GM12878 (cell line): ENCODE results near the gene FCER1G. TPM values are rescaled to one million over a fixed set of nuclear protein-coding genes. Genes with fewer than 3 reads are reported as not detected.
A peak's percentile ranks its signal among the peaks of the same experiment; 100 is the strongest.

Experiments used
- CBX5 ChIP-seq: sonication (generic); IDR thresholded peaks from 2 replicates; pipeline ENCODE4 v1.6.1; 2016; ENCODE audit warnings: low read depth, moderate library complexity, mild to moderate bottlenecking, inconsistent platforms
- EGR1 ChIP-seq, 2 experiments: IDR thresholded peaks; 1 replicate in 1 of 2; 2 replicates in 1 of 2; pipeline ENCODE4 v1.6.1; 2011 to 2012; ENCODE audit warnings: low read depth in 2 of 2, low read length in 2 of 2, borderline replicate concordance in 1 of 2, mild to moderate bottlenecking in 1 of 2, moderate library complexity in 1 of 2
- FOXK2 ChIP-seq: fragments of 450-650 bp; IDR thresholded peaks from 2 replicates; pipeline ENCODE4 v1.6.1; 2017; ENCODE audit warnings: mild to moderate bottlenecking, moderate library complexity
- KAT2A ChIP-seq: conservative IDR thresholded peaks from 2 replicates; pipeline ENCODE4 v1.6.1; 2011; ENCODE audit warnings: low read depth, low read length; ENCODE audit not compliant: control insufficient read depth
- MEF2A ChIP-seq: IDR thresholded peaks from 2 replicates; pipeline ENCODE4 v1.6.1; 2011; ENCODE audit warnings: low read depth, mild to moderate bottlenecking, low read length, moderate library complexity; ENCODE audit not compliant: insufficient read depth
- PAX5 ChIP-seq: IDR thresholded peaks from 2 replicates; pipeline ENCODE4 v1.6.1; 2011; ENCODE audit warnings: low read depth, low read length, borderline replicate concordance
- PML ChIP-seq: IDR thresholded peaks from 2 replicates; pipeline ENCODE4 v1.6.1; 2012; ENCODE audit warnings: low read length, inconsistent platforms
- POLR2AphosphoS5 ChIP-seq: IDR thresholded peaks from 2 replicates; pipeline ENCODE4 v1.6.1; 2011; ENCODE audit warnings: mild to moderate bottlenecking, low read length, inconsistent platforms
- RUNX3 ChIP-seq: IDR thresholded peaks from 2 replicates; pipeline ENCODE4 v1.6.1; 2012; ENCODE audit warnings: low read length, inconsistent platforms
- SPI1 ChIP-seq: IDR thresholded peaks from 2 replicates; pipeline ENCODE4 v1.6.1; 2011; ENCODE audit warnings: low read depth, mild to moderate bottlenecking, low read length, moderate library complexity, borderline replicate concordance; ENCODE audit not compliant: insufficient read depth
- TCF7 ChIP-seq: IDR thresholded peaks from 2 replicates; pipeline ENCODE4 v1.6.1; 2014; ENCODE audit warnings: antibody characterized with exemption, borderline replicate concordance
- polyA plus RNA-seq, 11 experiments: library from polyadenylated mRNA; depleted of rRNA in 4 of 11; unstranded in 6 of 11; stranded (reverse) in 5 of 11; fragments of >200 nt; fragmentation: Nextera tagmentation in 4 of 11; fragmentation: Illumina TruSeq in 1 of 11; extraction: Ambion mirVana in 4 of 11; extraction: Trizol in 1 of 11; gene quantifications; 1 replicate in 1 of 11; 2 replicates in 10 of 11; pipeline versions ENCODE4 v1.2.1 to v1.2.3, GENCODE V29; 2011 to 2016; ENCODE audit warnings: inconsistent platforms in 2 of 11, missing spikeins in 2 of 11, low read depth in 1 of 11
- total RNA-seq, 4 experiments: library from RNA; depleted of rRNA in 3 of 4; stranded (reverse); fragments of >200 nt in 3 of 4; fragmentation: Illumina TruSeq in 1 of 4; extraction: Trizol in 1 of 4; gene quantifications; 2 replicates each; pipeline versions ENCODE4 v1.2.1 to v1.2.3, GENCODE V29; 2013 to 2021
- TF ChIP-seq, protein P1 (sequence below): fragments of 450-650 bp; IDR thresholded peaks from 2 replicates; pipeline ENCODE4 v1.6.1; 2017; ENCODE audit warnings: mild to moderate bottlenecking, moderate library complexity
- TF ChIP-seq, protein P2 (sequence below): fragments of 450-650 bp; IDR thresholded peaks from 2 replicates; pipeline ENCODE4 v1.6.1; 2017; ENCODE audit warnings: antibody characterized with exemption, mild to moderate bottlenecking, moderate library complexity
- TF ChIP-seq, protein P3 (sequence below), 3 experiments: IDR thresholded peaks in 2 of 3; conservative IDR thresholded peaks in 1 of 3; 2 replicates each; pipeline ENCODE4 v1.5.1; 2011; ENCODE audit warnings: low read depth in 3 of 3, low read length in 3 of 3, mild to moderate bottlenecking in 3 of 3, control low read depth in 2 of 3, moderate library complexity in 2 of 3, inconsistent platforms in 1 of 3, mixed read lengths in 1 of 3; ENCODE audit not compliant: control insufficient read depth in 2 of 3, insufficient read depth in 1 of 3; ENCODE audit errors: extremely low read depth in 1 of 3
- TF ChIP-seq, protein P4 (sequence below): fragments of 450-650 bp; IDR thresholded peaks from 2 replicates; pipeline ENCODE4 v1.6.1; 2016; ENCODE audit warnings: mild to moderate bottlenecking, moderate library complexity, borderline replicate concordance

FCER1G gene
- total and polyA plus RNA-seq, 10 of the 15 experiments (the other 5 are each of a cell fraction or from before 2014, with no cell fraction given): 0.40 to 1.9 (median 0.89) TPM

DNA sequence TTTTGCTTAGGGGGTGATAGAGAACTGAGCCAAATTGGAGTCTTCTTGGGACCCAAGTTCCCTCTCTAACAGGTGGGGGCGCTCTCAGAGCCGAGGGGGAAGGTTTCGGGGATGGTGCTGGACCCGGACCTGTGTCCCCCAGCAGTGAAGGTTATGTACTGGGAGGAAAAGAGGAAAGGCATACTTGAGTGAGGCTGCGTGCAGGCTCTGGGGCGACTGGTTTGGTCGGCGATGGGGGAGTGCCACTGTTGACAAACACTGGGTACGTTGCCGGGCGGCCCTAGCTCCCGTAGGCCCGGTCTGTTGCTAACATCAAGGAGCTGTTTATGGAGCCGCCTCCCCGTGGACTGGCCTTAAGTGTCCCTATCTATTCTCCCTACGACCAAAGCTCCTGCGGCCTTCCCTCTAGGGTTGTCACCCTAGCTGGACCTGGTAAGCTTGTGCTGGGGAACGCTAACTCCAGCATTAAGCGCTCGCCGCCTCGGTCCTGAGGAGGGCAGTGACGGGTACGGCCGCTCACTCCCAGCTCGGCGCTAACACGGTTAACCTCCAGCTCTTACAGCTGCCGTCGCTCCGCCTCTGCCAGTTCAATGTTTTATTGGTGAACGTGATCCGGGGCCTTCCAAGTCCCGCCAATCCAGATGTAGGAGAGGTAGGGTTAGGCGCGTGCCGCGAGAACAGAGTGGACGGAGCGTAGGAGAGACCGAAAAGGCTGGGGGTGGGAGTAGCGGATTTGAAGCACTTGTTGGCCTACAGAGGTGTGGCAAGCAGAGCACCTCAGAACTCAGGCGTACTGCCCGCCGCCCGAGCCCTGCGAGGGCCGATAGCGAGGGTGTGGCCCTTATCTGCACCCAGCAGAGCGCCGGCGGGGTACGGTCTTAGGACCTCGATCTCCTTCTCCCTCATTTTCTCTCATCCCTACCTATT is 49.1 kb upstream of the FCER1G start, which contains the start of gene PPOX (continued):
- TF ChIP-seq, protein P1, sequence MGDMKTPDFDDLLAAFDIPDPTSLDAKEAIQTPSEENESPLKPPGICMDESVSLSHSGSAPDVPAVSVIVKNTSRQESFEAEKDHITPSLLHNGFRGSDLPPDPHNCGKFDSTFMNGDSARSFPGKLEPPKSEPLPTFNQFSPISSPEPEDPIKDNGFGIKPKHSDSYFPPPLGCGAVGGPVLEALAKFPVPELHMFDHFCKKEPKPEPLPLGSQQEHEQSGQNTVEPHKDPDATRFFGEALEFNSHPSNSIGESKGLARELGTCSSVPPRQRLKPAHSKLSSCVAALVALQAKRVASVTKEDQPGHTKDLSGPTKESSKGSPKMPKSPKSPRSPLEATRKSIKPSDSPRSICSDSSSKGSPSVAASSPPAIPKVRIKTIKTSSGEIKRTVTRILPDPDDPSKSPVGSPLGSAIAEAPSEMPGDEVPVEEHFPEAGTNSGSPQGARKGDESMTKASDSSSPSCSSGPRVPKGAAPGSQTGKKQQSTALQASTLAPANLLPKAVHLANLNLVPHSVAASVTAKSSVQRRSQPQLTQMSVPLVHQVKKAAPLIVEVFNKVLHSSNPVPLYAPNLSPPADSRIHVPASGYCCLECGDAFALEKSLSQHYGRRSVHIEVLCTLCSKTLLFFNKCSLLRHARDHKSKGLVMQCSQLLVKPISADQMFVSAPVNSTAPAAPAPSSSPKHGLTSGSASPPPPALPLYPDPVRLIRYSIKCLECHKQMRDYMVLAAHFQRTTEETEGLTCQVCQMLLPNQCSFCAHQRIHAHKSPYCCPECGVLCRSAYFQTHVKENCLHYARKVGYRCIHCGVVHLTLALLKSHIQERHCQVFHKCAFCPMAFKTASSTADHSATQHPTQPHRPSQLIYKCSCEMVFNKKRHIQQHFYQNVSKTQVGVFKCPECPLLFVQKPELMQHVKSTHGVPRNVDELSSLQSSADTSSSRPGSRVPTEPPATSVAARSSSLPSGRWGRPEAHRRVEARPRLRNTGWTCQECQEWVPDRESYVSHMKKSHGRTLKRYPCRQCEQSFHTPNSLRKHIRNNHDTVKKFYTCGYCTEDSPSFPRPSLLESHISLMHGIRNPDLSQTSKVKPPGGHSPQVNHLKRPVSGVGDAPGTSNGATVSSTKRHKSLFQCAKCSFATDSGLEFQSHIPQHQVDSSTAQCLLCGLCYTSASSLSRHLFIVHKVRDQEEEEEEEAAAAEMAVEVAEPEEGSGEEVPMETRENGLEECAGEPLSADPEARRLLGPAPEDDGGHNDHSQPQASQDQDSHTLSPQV: no peak
- TF ChIP-seq POLR2AphosphoS5: peak; percentile 88
- TF ChIP-seq EGR1 (IDR thresholded peaks at IDR 0.05; ENCODE audit: borderline replicate concordance in 1 of 2, low read depth in 2 of 2, low read length in 2 of 2): peak in 1 of 2 experiments; percentile 21; a peak in 1 of 3 replicates
- TF ChIP-seq KAT2A: no peak
- peak; percentile 91 for TF ChIP-seq PML
- TF ChIP-seq TCF7: no peak
- TF ChIP-seq FOXK2: peak; percentile 83
- no peak for TF ChIP-seq MEF2A
- TF ChIP-seq SPI1: no peak
- no peak for TF ChIP-seq PAX5
- no peak for TF ChIP-seq CBX5
- TF ChIP-seq, protein P2, sequence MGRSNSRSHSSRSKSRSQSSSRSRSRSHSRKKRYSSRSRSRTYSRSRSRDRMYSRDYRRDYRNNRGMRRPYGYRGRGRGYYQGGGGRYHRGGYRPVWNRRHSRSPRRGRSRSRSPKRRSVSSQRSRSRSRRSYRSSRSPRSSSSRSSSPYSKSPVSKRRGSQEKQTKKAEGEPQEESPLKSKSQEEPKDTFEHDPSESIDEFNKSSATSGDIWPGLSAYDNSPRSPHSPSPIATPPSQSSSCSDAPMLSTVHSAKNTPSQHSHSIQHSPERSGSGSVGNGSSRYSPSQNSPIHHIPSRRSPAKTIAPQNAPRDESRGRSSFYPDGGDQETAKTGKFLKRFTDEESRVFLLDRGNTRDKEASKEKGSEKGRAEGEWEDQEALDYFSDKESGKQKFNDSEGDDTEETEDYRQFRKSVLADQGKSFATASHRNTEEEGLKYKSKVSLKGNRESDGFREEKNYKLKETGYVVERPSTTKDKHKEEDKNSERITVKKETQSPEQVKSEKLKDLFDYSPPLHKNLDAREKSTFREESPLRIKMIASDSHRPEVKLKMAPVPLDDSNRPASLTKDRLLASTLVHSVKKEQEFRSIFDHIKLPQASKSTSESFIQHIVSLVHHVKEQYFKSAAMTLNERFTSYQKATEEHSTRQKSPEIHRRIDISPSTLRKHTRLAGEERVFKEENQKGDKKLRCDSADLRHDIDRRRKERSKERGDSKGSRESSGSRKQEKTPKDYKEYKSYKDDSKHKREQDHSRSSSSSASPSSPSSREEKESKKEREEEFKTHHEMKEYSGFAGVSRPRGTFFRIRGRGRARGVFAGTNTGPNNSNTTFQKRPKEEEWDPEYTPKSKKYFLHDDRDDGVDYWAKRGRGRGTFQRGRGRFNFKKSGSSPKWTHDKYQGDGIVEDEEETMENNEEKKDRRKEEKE: no peak
- TF ChIP-seq, protein P3, sequence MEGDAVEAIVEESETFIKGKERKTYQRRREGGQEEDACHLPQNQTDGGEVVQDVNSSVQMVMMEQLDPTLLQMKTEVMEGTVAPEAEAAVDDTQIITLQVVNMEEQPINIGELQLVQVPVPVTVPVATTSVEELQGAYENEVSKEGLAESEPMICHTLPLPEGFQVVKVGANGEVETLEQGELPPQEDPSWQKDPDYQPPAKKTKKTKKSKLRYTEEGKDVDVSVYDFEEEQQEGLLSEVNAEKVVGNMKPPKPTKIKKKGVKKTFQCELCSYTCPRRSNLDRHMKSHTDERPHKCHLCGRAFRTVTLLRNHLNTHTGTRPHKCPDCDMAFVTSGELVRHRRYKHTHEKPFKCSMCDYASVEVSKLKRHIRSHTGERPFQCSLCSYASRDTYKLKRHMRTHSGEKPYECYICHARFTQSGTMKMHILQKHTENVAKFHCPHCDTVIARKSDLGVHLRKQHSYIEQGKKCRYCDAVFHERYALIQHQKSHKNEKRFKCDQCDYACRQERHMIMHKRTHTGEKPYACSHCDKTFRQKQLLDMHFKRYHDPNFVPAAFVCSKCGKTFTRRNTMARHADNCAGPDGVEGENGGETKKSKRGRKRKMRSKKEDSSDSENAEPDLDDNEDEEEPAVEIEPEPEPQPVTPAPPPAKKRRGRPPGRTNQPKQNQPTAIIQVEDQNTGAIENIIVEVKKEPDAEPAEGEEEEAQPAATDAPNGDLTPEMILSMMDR (IDR thresholded peaks at IDR 0.05 in 2 of 3, conservative IDR thresholded peaks at IDR 0.05 in 1 of 3; ENCODE audit: control insufficient read depth in 2 of 3, extremely low read depth in 1 of 3, insufficient read depth in 1 of 3, low read depth in 3 of 3, low read length in 3 of 3): peak; percentile 50 to 67 (median 61)
- TF ChIP-seq RUNX3: peak; percentile 43; the same call in 1 of the 2 replicates
- TF ChIP-seq, protein P4, sequence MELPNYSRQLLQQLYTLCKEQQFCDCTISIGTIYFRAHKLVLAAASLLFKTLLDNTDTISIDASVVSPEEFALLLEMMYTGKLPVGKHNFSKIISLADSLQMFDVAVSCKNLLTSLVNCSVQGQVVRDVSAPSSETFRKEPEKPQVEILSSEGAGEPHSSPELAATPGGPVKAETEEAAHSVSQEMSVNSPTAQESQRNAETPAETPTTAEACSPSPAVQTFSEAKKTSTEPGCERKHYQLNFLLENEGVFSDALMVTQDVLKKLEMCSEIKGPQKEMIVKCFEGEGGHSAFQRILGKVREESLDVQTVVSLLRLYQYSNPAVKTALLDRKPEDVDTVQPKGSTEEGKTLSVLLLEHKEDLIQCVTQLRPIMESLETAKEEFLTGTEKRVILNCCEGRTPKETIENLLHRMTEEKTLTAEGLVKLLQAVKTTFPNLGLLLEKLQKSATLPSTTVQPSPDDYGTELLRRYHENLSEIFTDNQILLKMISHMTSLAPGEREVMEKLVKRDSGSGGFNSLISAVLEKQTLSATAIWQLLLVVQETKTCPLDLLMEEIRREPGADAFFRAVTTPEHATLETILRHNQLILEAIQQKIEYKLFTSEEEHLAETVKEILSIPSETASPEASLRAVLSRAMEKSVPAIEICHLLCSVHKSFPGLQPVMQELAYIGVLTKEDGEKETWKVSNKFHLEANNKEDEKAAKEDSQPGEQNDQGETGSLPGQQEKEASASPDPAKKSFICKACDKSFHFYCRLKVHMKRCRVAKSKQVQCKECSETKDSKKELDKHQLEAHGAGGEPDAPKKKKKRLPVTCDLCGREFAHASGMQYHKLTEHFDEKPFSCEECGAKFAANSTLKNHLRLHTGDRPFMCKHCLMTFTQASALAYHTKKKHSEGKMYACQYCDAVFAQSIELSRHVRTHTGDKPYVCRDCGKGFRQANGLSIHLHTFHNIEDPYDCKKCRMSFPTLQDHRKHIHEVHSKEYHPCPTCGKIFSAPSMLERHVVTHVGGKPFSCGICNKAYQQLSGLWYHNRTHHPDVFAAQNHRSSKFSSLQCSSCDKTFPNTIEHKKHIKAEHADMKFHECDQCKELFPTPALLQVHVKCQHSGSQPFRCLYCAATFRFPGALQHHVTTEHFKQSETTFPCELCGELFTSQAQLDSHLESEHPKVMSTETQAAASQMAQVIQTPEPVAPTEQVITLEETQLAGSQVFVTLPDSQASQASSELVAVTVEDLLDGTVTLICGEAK: no peak; the same call in 1 of the 2 replicates
